CD14-positive monocyte (primary cell): ENCODE results near the gene ATG12. TPM values are rescaled to one million over a fixed set of nuclear protein-coding genes. Genes with fewer than 3 reads are reported as not detected.

Experiments used
- DNase-seq, 3 donors: peaks; one replicate each; pipeline ENCODE4 v3.0.0-alpha.2; 2011 to 2022
- H2AFZ ChIP-seq: 2 replicates; pipeline ENCODE4 v1.6.0; 2012; ENCODE audit warnings: mild to moderate bottlenecking, low read depth, low read length, inconsistent platforms; ENCODE audit not compliant: insufficient read depth, poor library complexity, severe bottlenecking
- H3K27ac ChIP-seq, 2 donors: 1 replicate in 1 of 2; 2 replicates in 1 of 2; pipeline ENCODE4 v1.5.1; 2012 to 2013; ENCODE audit warnings: low read length in 2 of 2, control low read depth in 1 of 2, inconsistent platforms in 1 of 2, low read depth in 1 of 2, mild to moderate bottlenecking in 1 of 2
- H3K27me3 ChIP-seq, 2 donors: one replicate each; pipeline versions ENCODE4 v1.6.0 to v1.6.1; 2011 to 2013; ENCODE audit warnings: low read length in 2 of 2; ENCODE audit not compliant: control insufficient read depth in 2 of 2, insufficient read depth in 2 of 2
- H3K36me3 ChIP-seq, 2 donors: replicated peaks in 1 of 2; 1 replicate in 1 of 2; 2 replicates in 1 of 2; pipeline versions ENCODE4 v1.5.1 to v1.6.1; 2012 to 2013; ENCODE audit warnings: low read length in 2 of 2, control low read depth in 1 of 2, inconsistent platforms in 1 of 2, mild to moderate bottlenecking in 1 of 2; ENCODE audit not compliant: insufficient read depth in 2 of 2, control insufficient read depth in 1 of 2
- H3K4me1 ChIP-seq, 2 donors: 1 replicate in 1 of 2; 2 replicates in 1 of 2; pipeline versions ENCODE4 v1.5.1 to v1.6.1; 2012 to 2013; ENCODE audit warnings: low read length in 2 of 2, control low read depth in 1 of 2, inconsistent platforms in 1 of 2, mild to moderate bottlenecking in 1 of 2, moderate library complexity in 1 of 2; ENCODE audit not compliant: insufficient read depth in 2 of 2, control insufficient read depth in 1 of 2
- H3K4me2 ChIP-seq: replicated peaks from 2 replicates; pipeline ENCODE3; 2012; ENCODE audit warnings: low read length, moderate library complexity, mild to moderate bottlenecking; ENCODE audit not compliant: poor library complexity, severe bottlenecking; ENCODE audit errors: extremely low read depth
- H3K4me3 ChIP-seq, 3 experiments: fragments of 200-600 bp in 1 of 3; sonication (generic) in 1 of 3; replicated peaks in 1 of 3; 1 replicate in 2 of 3; 2 replicates in 1 of 3; pipeline ENCODE4 v1.5.1; 2011 to 2013; ENCODE audit warnings: low read length in 3 of 3, mild to moderate bottlenecking in 3 of 3, control low read depth in 2 of 3, low read depth in 2 of 3, inconsistent platforms in 1 of 3, moderate library complexity in 1 of 3
- H3K79me2 ChIP-seq: 2 replicates; pipeline ENCODE4 v1.6.0; 2012; ENCODE audit warnings: mild to moderate bottlenecking, control low read depth, inconsistent platforms, low read length, moderate library complexity; ENCODE audit not compliant: insufficient read depth
- H3K9ac ChIP-seq: 2 replicates; pipeline ENCODE4 v1.6.0; 2017; ENCODE audit warnings: low read length, mild to moderate bottlenecking; ENCODE audit not compliant: insufficient read depth, poor library complexity, severe bottlenecking
- H3K9me3 ChIP-seq, 2 donors: replicated peaks in 1 of 2; 1 replicate in 1 of 2; 2 replicates in 1 of 2; pipeline versions ENCODE4 v1.5.1 to v1.6.1; 2012 to 2013; ENCODE audit warnings: low read length in 2 of 2, control low read depth in 1 of 2; ENCODE audit not compliant: control insufficient read depth in 1 of 2, insufficient read depth in 1 of 2
- H4K20me1 ChIP-seq: 2 replicates; pipeline ENCODE4 v1.6.0; 2012; ENCODE audit warnings: mild to moderate bottlenecking, low read length, control low read depth, moderate library complexity; ENCODE audit not compliant: insufficient read depth
- H3K27ac Mint-ChIP-seq, 7 donors: one replicate each; pipeline ENCODE4 v1.8.0; 2020; ENCODE audit warnings: mild to moderate bottlenecking in 7 of 7, mixed read lengths in 7 of 7, moderate library complexity in 6 of 7, inconsistent platforms in 2 of 7
- H3K27me3 Mint-ChIP-seq, 3 donors: one replicate each; pipeline ENCODE4 v1.8.0; 2021 to 2022; ENCODE audit warnings: low read depth in 3 of 3, mild to moderate bottlenecking in 3 of 3, mixed read lengths in 3 of 3, moderate library complexity in 3 of 3, inconsistent platforms in 1 of 3
- H3K36me3 Mint-ChIP-seq, 2 donors: one replicate each; pipeline ENCODE4 v1.8.0; 2020; ENCODE audit warnings: mixed read lengths in 2 of 2, inconsistent platforms in 1 of 2, mild to moderate bottlenecking in 1 of 2
- H3K4me1 Mint-ChIP-seq: one replicate; pipeline ENCODE4 v1.8.0; 2020; ENCODE audit warnings: mild to moderate bottlenecking, mixed read lengths
- H3K4me3 Mint-ChIP-seq, 2 donors: one replicate each; pipeline ENCODE4 v1.8.0; 2020; ENCODE audit warnings: mild to moderate bottlenecking in 2 of 2, mixed read lengths in 2 of 2, moderate library complexity in 1 of 2
- H3K9me3 Mint-ChIP-seq, 7 donors: one replicate each; pipeline ENCODE4 v1.8.0; 2020 to 2022; ENCODE audit warnings: mixed read lengths in 7 of 7, mild to moderate bottlenecking in 6 of 7, moderate library complexity in 6 of 7, inconsistent platforms in 2 of 7
- WGBS: methylation state at CpG from one replicate; pipeline ENCODE4 v1.1.5; 2013; ENCODE audit warnings: missing lambda C conversion rate; ENCODE audit not compliant: insufficient coverage; 5-methylcytosine and 5-hydroxymethylcytosine counted together
- intact Hi-C, 2 donors: fragments of 100-400 bp; cut with micrococcal nuclease; formaldehyde crosslinking; loops; one replicate each; pipeline versions ENCODE4 v1.15.0 to v1.15.1; 2023
- polyA plus RNA-seq, 3 donors: library from polyadenylated mRNA; depleted of rRNA in 1 of 3; unstranded in 2 of 3; stranded (reverse) in 1 of 3; fragments of 300-500 nt in 2 of 3; fragments of >200 nt in 1 of 3; fragmentation: Illumina TruSeq in 2 of 3; gene quantifications; 1 replicate in 2 of 3; 2 replicates in 1 of 3; pipeline ENCODE4 v1.2.3, GENCODE V29; 2012 to 2021
- TF ChIP-seq, protein P1 (sequence below): fragments of 200-600 bp; IDR thresholded peaks from one replicate; pipeline ENCODE4 v1.8.0; 2022; ENCODE audit warnings: antibody characterized with exemption, mild to moderate bottlenecking

Gene ATG12
- polyA plus RNA-seq, 3 donors: 44.3 to 143 (median 101) TPM

DNA sequence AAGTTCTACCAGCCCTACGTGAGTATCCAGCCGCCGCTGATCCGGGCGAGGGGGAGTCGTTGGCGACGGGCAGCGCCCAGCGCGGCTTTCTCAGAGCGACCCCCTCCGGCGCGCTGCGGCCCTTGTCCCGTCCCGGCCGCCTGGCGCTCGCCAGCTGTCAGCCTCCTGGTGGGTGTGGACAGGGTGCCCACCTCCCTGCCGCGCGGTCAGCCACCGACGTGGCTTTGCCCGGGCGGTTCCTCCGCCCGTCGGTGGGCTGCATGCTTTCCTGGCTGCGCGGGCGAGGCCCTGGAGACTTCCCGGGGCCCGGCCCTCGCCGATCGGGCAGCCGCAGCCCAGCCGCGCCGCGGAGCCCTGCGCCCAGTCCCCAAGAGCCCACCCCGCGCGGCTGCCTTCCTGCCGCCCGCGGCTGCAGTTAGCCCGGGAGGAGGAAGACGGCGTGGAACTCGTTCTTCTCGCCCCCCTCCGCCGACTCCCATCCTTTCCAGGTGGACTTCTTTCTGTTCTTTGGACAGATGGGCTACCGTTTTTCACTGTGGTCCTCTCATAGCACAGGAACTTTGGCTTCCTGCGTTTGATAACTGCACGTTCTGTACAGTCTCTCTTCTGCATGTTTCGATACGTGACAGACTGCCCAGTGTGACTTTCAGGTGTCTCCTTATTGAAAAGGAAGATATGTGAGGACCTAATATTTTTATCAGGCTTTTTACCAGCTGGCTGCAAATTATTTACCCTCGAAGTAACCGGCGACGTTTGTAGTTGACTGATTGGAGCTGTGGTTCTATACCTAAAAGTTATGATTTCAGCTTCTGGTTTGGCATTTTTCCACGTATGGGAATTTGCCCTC lies 947 bp upstream of the ATG12 start:
- H3K36me3 Mint-ChIP-seq: peaks cover 6 to 8% of the 10 kb centered on the region in 2 donors
- H3K79me2 ChIP-seq: peaks cover 95% of the 10 kb centered on the region

GRCh38 chr5:115840873-115841272 lies 492 bp downstream of the ATG12 start:
- Histone ChIP-seq H2AFZ (peak overlapping the region; percentile 88), H3K4me1 (peaks cover 36 to 48% of the 10 kb centered on the region in 2 donors), H3K27me3 (no peaks in the 10 kb centered on the region), H4K20me1 (peaks cover 43% of the 10 kb centered on the region), H3K9me3 (no peaks in the 10 kb centered on the region), H3K4me3 (peak overlapping the region; percentile 75 to 92 (median 91)), H3K9ac (peak overlapping the region; percentile 93), H3K27ac (peak overlapping the region; percentile 96 to 99), H3K4me2 (peak overlapping the region; percentile 84), H3K36me3 (peaks cover 21 to 25% of the 10 kb centered on the region in 2 donors), H3K79me2 (peaks cover 86% of the 10 kb centered on the region)
- peak overlapping the region; percentile 98 to 100 (median 100) for H3K27ac Mint-ChIP-seq
- no peaks in the 10 kb centered on the region for H3K27me3 Mint-ChIP-seq
- H3K4me1 Mint-ChIP-seq: peaks cover 44% of the 10 kb centered on the region
- H3K36me3 Mint-ChIP-seq: peaks cover 19% of the 10 kb centered on the region in 2 donors
- WGBS: 0% methylated on average over 1 of the region's 5 CpGs
- H3K4me3 Mint-ChIP-seq: peak overlapping the region; percentile 95 to 98
- intact Hi-C loops: loop anchor here (5.0 kb wide), 4 partner anchors 191 to 246 kb away; partner anchors contain the start of genes TMED7 (in 2 of the 2), ARL14EPL (in 1 of the 2) and COMMD10 (in 1 of the 2)
- TF ChIP-seq, protein P1, sequence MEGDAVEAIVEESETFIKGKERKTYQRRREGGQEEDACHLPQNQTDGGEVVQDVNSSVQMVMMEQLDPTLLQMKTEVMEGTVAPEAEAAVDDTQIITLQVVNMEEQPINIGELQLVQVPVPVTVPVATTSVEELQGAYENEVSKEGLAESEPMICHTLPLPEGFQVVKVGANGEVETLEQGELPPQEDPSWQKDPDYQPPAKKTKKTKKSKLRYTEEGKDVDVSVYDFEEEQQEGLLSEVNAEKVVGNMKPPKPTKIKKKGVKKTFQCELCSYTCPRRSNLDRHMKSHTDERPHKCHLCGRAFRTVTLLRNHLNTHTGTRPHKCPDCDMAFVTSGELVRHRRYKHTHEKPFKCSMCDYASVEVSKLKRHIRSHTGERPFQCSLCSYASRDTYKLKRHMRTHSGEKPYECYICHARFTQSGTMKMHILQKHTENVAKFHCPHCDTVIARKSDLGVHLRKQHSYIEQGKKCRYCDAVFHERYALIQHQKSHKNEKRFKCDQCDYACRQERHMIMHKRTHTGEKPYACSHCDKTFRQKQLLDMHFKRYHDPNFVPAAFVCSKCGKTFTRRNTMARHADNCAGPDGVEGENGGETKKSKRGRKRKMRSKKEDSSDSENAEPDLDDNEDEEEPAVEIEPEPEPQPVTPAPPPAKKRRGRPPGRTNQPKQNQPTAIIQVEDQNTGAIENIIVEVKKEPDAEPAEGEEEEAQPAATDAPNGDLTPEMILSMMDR: no peak
- H3K9me3 Mint-ChIP-seq: no peaks in the 10 kb centered on the region
- DNase-seq: no peak

More for the DNA sequence above, 947 bp upstream of the ATG12 start:
- peaks cover 6 to 10% of the 10 kb centered on the region in 2 donors for H3K36me3 ChIP-seq
- no peaks in the 10 kb centered on the region for H3K9me3 Mint-ChIP-seq
- intact Hi-C loops: loop anchor here (5.0 kb wide), 4 partner anchors 190 to 245 kb away; partner anchors contain the start of genes TMED7 (in 2 of the 2), ARL14EPL (in 1 of the 2) and COMMD10 (in 1 of the 2)
- TF ChIP-seq, protein P1: no peak
- DNase-seq: peak in 1 of 3 donors; percentile 4
- no peaks in the 10 kb centered on the region for H3K27me3 Mint-ChIP-seq
- H3K4me3 ChIP-seq: peak overlapping the region; percentile 75 to 92 (median 91)
- H3K27ac Mint-ChIP-seq: peak overlapping the region; percentile 81 to 100 (median 92)
- peaks cover 36 to 48% of the 10 kb centered on the region in 2 donors for H3K4me1 ChIP-seq
- no peaks in the 10 kb centered on the region for H3K9me3 ChIP-seq
- peak overlapping the region; percentile 88 for H2AFZ ChIP-seq
- WGBS: under 1% methylated on average over 60 of the region's 68 CpGs
- peak overlapping the region; percentile 84 for H3K4me2 ChIP-seq
- H4K20me1 ChIP-seq: peaks cover 46% of the 10 kb centered on the region
- H3K4me3 Mint-ChIP-seq: peak overlapping the region; percentile 95 to 97
- H3K27ac ChIP-seq: peak overlapping the region; percentile 96 to 99
- no peaks in the 10 kb centered on the region for H3K27me3 ChIP-seq
- peaks cover 44% of the 10 kb centered on the region for H3K4me1 Mint-ChIP-seq
- H3K9ac ChIP-seq: peak overlapping the region; percentile 93
